Measurements from ENCODE around the gene TLCD1. TPM values are rescaled to one million over a fixed set of nuclear protein-coding genes. Genes with fewer than 3 reads are reported as not detected.
A peak's percentile ranks its signal among the peaks of the same experiment; 100 is the strongest.
"Not testable (repeated sequence)": the region's sequence is repeated elsewhere in the genome, so short reads cannot be mapped to it uniquely, and the experiment has no call there.

Gene TLCD1
- total RNA-seq, 1 experiment from 2014 or later, result 7.1 TPM

GRCh38 chr17:28723159-28723835 is 2.7 kb downstream of the TLCD1 start:
- no TSS peak for BruUV-seq (replicated peaks)
- Histone ChIP-seq H3K27ac (ENCODE audit: low read length) (no peak overlapping the region), H4K20me1 (ENCODE audit: low read length) (peaks cover 32% of the 10 kb centered on the region), H3K9me3 (ENCODE audit: low read length) (no peaks in the 10 kb centered on the region), H3K4me1 (ENCODE audit: insufficient read depth, low read length) (peaks cover 38% of the 10 kb centered on the region), H2AFZ (ENCODE audit: low read length) (no peak overlapping the region), H3F3A (ENCODE audit: low read length, unreplicated experiment) (peaks cover 12% of the 10 kb centered on the region), H3K27me3 (ENCODE audit: low read length) (no peaks in the 10 kb centered on the region), H3K79me2 (ENCODE audit: low read length) (peaks cover 38% of the 10 kb centered on the region), H3K4me3 (ENCODE audit: low read length) (peak overlapping the region; percentile 93; the same call in 1 of the 2 replicates), H3K4me2 (ENCODE audit: low read length) (peak overlapping the region; percentile 96), H3K9me2 (replicated peaks; ENCODE audit: low read length) (no peaks in the 10 kb centered on the region), H3K36me3 (ENCODE audit: low read depth, low read length) (peaks cover 43% of the 10 kb centered on the region), H3K9ac (ENCODE audit: low read length) (no peak overlapping the region)
- ATAC-seq (no peak), DNase-seq (no peak)
- ChIA-PET CTCF (no interaction called here), POLR2A (ENCODE audit: unreplicated experiment) (no interaction called here)
- TF ChIP-seq EZH2phosphoT487 (IDR thresholded peaks at IDR 0.05; ENCODE audit: borderline replicate concordance, low read length) (no peak), EZH2 (IDR thresholded peaks at IDR 0.05; ENCODE audit: low read length, unreplicated experiment) (no peak), CTCF (conservative IDR thresholded peaks at IDR 0.05; ENCODE audit: low read depth, low read length) (no peak)
- intact Hi-C loops (cut with micrococcal nuclease), result loop anchor here (10.0 kb wide), 1 partner anchor 182 kb away; the partner anchor contains the start of gene DHRS13

- intact Hi-C loops (cut with micrococcal nuclease), result loop anchor here (10.0 kb wide), 1 partner anchor 182 kb away; the partner anchor contains the start of gene DHRS13
- no TSS peak for BruUV-seq (replicated peaks)
- Histone ChIP-seq H4K20me1 (ENCODE audit: low read length) (peaks cover 32% of the 10 kb centered on the region), H2AFZ (ENCODE audit: low read length) (no peak overlapping the region), H3K4me1 (ENCODE audit: insufficient read depth, low read length) (peaks cover 39% of the 10 kb centered on the region), H3K36me3 (ENCODE audit: low read depth, low read length) (peaks cover 43% of the 10 kb centered on the region), H3K4me3 (ENCODE audit: low read length) (peak overlapping the region; percentile 93), H3K79me2 (ENCODE audit: low read length) (peaks cover 38% of the 10 kb centered on the region), H3K4me2 (ENCODE audit: low read length) (peak overlapping the region; percentile 96), H3K9me2 (replicated peaks; ENCODE audit: low read length) (no peaks in the 10 kb centered on the region), H3K27ac (ENCODE audit: low read length) (no peak overlapping the region), H3K27me3 (ENCODE audit: low read length) (no peaks in the 10 kb centered on the region), H3K9me3 (ENCODE audit: low read length) (no peaks in the 10 kb centered on the region), H3F3A (ENCODE audit: low read length, unreplicated experiment) (peaks cover 12% of the 10 kb centered on the region), H3K9ac (ENCODE audit: low read length) (no peak overlapping the region)
- DNase-seq (no peak), ATAC-seq (no peak)
- CTCF ChIA-PET, result no interaction called here
- POLR2A ChIA-PET (ENCODE audit: unreplicated experiment), result interaction anchor here (0.6 kb wide), 1 partner anchor 182 kb away, joined by 3 read pairs; no protein-coding TSS in a partner anchor
- TF ChIP-seq CTCF (conservative IDR thresholded peaks at IDR 0.05; ENCODE audit: low read depth, low read length) (no peak), EZH2 (IDR thresholded peaks at IDR 0.05; ENCODE audit: low read length, unreplicated experiment) (no peak), EZH2phosphoT487 (IDR thresholded peaks at IDR 0.05; ENCODE audit: borderline replicate concordance, low read length) (no peak)
These were observed 3.4 kb downstream of the TLCD1 start for GRCh38 chr17:28722417-28723158.

GRCh38 chr17:28720997-28721329 is 5.1 kb downstream of the TLCD1 start:
- H3K27me3 ChIP-seq (ENCODE audit: low read length); BruUV-seq (replicated peaks); POLR2A ChIA-PET (ENCODE audit: unreplicated experiment); CTCF ChIA-PET; H3K9me2 ChIP-seq (replicated peaks; ENCODE audit: low read length); DNase-seq; H3K9me3 ChIP-seq (ENCODE audit: low read length); ATAC-seq; H2AFZ ChIP-seq (ENCODE audit: low read length): not testable (repeated sequence)
- Histone ChIP-seq H3K27ac (ENCODE audit: low read length) (peak overlapping the region; percentile 75), H3K9ac (ENCODE audit: low read length) (peak overlapping the region; percentile 99), H3K4me1 (ENCODE audit: insufficient read depth, low read length) (peaks cover 41% of the 10 kb centered on the region), H3K4me3 (ENCODE audit: low read length) (peak overlapping the region; percentile 93), H3F3A (ENCODE audit: low read length, unreplicated experiment) (peaks cover 12% of the 10 kb centered on the region), H3K79me2 (ENCODE audit: low read length) (peaks cover 55% of the 10 kb centered on the region), H4K20me1 (ENCODE audit: low read length) (peaks cover 32% of the 10 kb centered on the region), H3K4me2 (ENCODE audit: low read length) (peak overlapping the region; percentile 96), H3K36me3 (ENCODE audit: low read depth, low read length) (peaks cover 43% of the 10 kb centered on the region)
- intact Hi-C loops (cut with micrococcal nuclease), result loop anchor here (10.0 kb wide), 1 partner anchor 184 kb away; the partner anchor contains the start of gene DHRS13

All from PC-3 (cell line).